ENCODE data around the gene ATP5MG. TPM values are rescaled to one million over a fixed set of nuclear protein-coding genes. Genes with fewer than 3 reads are reported as not detected.
A peak's percentile ranks its signal among the peaks of the same experiment; 100 is the strongest.

Gene ATP5MG
- polyA plus RNA-seq, 1 donor (not counting 4 experiments of a cell fraction or from before 2014, with no cell fraction given): 463 TPM

DNA sequence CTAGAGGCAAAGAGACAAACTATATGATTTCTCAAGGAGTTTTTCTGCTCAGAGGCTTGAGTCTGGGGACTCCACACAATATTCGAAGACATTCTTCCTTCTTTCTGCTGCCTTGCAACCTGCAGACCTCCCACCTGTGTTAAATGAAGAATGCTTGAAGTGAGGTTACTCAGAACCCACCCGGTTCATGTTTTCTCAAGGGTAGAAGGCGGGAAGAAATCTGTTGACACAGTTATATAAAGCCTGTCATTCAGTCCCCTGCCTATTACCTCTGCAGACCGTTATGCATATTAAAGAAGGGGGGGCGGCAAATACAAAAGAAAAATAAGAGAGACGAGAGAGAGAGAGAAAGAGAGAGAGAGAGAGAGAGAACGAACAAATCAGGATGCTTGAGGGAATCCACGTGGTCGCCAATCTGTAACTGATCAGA is 32.7 kb downstream of the ATP5MG start:
- Histone ChIP-seq H3K9me3 (ENCODE audit: control insufficient read depth, low read depth, low read length) (no peaks in the 10 kb centered on the region), H4K20me1 (ENCODE audit: control insufficient read depth, extremely low read depth, insufficient read depth, low read length) (peaks cover 10% of the 10 kb centered on the region), H3K9me1 (ENCODE audit: control insufficient read depth, extremely low read depth, insufficient read depth, low read length) (no peaks in the 10 kb centered on the region), H3K27ac (ENCODE audit: control insufficient read depth, insufficient read depth, low read length) (no peak overlapping the region), H3K27me3 (ENCODE audit: control insufficient read depth, extremely low read depth, insufficient read depth, low read length) (no peaks in the 10 kb centered on the region), H3K9ac (ENCODE audit: control insufficient read depth, extremely low read depth, insufficient read depth, low read length) (no peak overlapping the region), H2AFZ (ENCODE audit: control insufficient read depth, low read length) (peak overlapping the region; percentile 92), H3K4me2 (ENCODE audit: control insufficient read depth, extremely low read depth, insufficient read depth, low read depth, low read length) (peak overlapping the region; percentile 95), H3K36me3 (ENCODE audit: control insufficient read depth in 2 of 2, extremely low read depth in 1 of 2, insufficient read depth in 2 of 2, low read length in 2 of 2) (no peaks in the 10 kb centered on the region), H3K4me1 (ENCODE audit: control insufficient read depth, extremely low read depth, insufficient read depth, low read length) (peaks cover 20% of the 10 kb centered on the region), H3K4me3 (ENCODE audit: control insufficient read depth in 2 of 3, extremely low read depth in 1 of 3, insufficient read depth in 2 of 3, low read depth in 1 of 3, low read length in 3 of 3) (peak overlapping the region in 2 of 3 experiments; percentile 72 to 89), H3K79me2 (ENCODE audit: control insufficient read depth, insufficient read depth, low read length) (peaks cover 25% of the 10 kb centered on the region)
- dilution Hi-C loops (cut with MboI; ENCODE audit: extremely low pct_ligation_motif_present, low sequenced_read_pairs): no loop called here
- DNase-seq (ENCODE audit: low read depth, low spot score) (no peak), FAIRE-seq (no peak)
- TF ChIP-seq, protein P1, sequence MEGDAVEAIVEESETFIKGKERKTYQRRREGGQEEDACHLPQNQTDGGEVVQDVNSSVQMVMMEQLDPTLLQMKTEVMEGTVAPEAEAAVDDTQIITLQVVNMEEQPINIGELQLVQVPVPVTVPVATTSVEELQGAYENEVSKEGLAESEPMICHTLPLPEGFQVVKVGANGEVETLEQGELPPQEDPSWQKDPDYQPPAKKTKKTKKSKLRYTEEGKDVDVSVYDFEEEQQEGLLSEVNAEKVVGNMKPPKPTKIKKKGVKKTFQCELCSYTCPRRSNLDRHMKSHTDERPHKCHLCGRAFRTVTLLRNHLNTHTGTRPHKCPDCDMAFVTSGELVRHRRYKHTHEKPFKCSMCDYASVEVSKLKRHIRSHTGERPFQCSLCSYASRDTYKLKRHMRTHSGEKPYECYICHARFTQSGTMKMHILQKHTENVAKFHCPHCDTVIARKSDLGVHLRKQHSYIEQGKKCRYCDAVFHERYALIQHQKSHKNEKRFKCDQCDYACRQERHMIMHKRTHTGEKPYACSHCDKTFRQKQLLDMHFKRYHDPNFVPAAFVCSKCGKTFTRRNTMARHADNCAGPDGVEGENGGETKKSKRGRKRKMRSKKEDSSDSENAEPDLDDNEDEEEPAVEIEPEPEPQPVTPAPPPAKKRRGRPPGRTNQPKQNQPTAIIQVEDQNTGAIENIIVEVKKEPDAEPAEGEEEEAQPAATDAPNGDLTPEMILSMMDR (optimal IDR thresholded peaks at IDR 0.05 in 1 of 3, IDR thresholded peaks at IDR 0.05 in 1 of 3, conservative IDR thresholded peaks at IDR 0.05 in 1 of 3; ENCODE audit: extremely low read depth in 1 of 3, insufficient read depth in 2 of 3, low read length in 3 of 3): no peak
- TF ChIP-seq EZH2 (IDR thresholded peaks at IDR 0.05; ENCODE audit: low read length): no peak

DNA sequence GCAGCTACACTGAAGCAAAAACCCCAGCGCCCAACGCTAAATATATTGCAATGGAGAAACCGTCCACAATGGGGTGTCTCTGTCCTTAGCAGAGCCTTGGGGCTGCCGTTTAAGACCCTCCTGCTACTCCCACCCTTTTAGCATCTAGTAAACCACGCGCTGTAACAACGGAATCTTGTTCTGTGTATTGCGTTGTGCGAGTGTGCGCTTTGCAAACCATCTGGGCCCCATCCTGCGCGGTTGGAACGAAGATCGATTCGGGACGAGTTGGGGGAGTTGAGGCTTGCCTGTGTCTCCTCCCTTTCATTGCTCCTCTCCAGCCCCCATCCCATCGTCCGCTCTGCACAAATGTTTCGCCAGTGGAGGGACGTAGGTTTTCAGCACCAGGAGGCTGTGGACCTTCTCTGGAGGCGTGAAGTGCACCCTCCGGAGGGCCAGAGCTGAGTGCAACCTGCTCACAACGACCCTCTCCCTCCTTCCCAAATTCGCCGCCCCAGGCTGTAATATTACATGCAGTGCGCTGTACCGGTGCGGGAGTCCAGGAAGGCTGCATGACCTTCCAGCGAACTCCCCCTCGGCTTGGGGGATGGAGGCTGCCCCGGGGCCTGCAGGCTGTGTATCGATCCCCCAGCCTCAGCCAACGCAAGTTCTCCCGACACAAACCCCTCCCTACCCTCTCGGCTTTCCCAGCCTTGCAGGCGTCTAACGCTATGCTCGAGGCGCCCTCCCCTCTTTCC is 33.3 kb downstream of the ATP5MG start:
- FAIRE-seq (no peak), DNase-seq (ENCODE audit: low read depth, low spot score) (no peak)
- H3K4me2 ChIP-seq (ENCODE audit: control insufficient read depth, extremely low read depth, insufficient read depth, low read depth, low read length): peak overlapping the region; percentile 95
- TF ChIP-seq, protein P1 (optimal IDR thresholded peaks at IDR 0.05 in 1 of 3, IDR thresholded peaks at IDR 0.05 in 1 of 3, conservative IDR thresholded peaks at IDR 0.05 in 1 of 3; ENCODE audit: extremely low read depth in 1 of 3, insufficient read depth in 2 of 3, low read length in 3 of 3): no peak
- H2AFZ ChIP-seq (ENCODE audit: control insufficient read depth, low read length): peak overlapping the region; percentile 92
- no peaks in the 10 kb centered on the region for H3K27me3 ChIP-seq (ENCODE audit: control insufficient read depth, extremely low read depth, insufficient read depth, low read length)
- H4K20me1 ChIP-seq (ENCODE audit: control insufficient read depth, extremely low read depth, insufficient read depth, low read length): peaks cover 10% of the 10 kb centered on the region
- no peaks in the 10 kb centered on the region for H3K9me1 ChIP-seq (ENCODE audit: control insufficient read depth, extremely low read depth, insufficient read depth, low read length)
- H3K4me3 ChIP-seq (ENCODE audit: control insufficient read depth in 2 of 3, extremely low read depth in 1 of 3, insufficient read depth in 2 of 3, low read depth in 1 of 3, low read length in 3 of 3): peak overlapping the region; percentile 72 to 94 (median 89)
- dilution Hi-C loops (cut with MboI; ENCODE audit: extremely low pct_ligation_motif_present, low sequenced_read_pairs): no loop called here
- H3K4me1 ChIP-seq (ENCODE audit: control insufficient read depth, extremely low read depth, insufficient read depth, low read length): peaks cover 20% of the 10 kb centered on the region
- peaks cover 31% of the 10 kb centered on the region for H3K79me2 ChIP-seq (ENCODE audit: control insufficient read depth, insufficient read depth, low read length)
- no peaks in the 10 kb centered on the region for H3K36me3 ChIP-seq (ENCODE audit: control insufficient read depth in 2 of 2, extremely low read depth in 1 of 2, insufficient read depth in 2 of 2, low read length in 2 of 2)
- H3K9me3 ChIP-seq (ENCODE audit: control insufficient read depth, low read depth, low read length): no peaks in the 10 kb centered on the region
- H3K27ac ChIP-seq (ENCODE audit: control insufficient read depth, insufficient read depth, low read length): no peak overlapping the region
- peak overlapping the region; percentile 61 for H3K9ac ChIP-seq (ENCODE audit: control insufficient read depth, extremely low read depth, insufficient read depth, low read length)
